ENCODE data around the gene TXNRD2.

Gene TXNRD2

DNA sequence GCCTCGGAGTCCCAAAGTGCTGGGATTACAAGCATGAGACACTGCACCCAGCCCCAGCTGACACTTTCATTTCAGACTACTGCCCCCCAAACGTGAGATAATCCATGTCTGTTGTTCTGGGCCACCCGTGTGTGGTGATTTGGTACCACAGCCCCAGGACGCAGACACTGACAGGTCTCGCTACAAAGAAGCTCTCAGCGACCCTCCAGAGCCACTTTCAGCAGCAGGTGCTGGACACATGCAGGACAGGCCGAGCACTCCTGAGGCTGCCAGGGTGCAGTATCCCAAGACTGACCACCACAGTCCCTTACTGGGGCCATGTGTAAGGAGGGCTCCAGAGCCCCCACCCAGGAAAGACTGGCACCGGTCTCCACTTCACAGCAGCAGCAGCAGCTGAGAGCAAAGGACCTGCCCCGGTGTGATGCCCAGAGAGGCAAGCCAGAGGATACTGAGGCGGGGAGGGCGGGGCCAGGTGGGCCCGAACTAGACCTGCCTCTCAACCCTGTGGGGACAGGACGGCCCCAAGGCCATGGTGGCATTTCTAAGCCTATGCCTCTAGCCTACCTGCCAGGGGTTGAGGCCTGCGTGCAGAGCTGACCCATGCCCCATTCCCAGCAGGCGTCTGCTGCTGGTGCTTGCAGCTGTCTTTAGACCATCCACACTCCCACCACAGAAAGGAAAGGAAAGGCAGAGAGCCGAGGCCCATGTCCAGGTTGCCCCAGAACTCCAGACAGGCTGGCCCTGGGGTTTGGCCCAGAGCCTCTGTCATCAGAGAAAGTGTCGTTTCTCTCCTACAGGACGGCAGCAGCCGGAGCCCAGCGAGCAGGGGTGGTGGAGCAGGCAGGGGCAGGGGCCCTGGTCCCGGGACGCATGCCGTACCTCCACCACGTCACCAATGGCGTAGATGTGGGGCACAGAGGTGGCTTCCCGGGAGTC is 58.9 kb downstream of the TXNRD2 start:
- TF ChIP-seq, protein P1, sequence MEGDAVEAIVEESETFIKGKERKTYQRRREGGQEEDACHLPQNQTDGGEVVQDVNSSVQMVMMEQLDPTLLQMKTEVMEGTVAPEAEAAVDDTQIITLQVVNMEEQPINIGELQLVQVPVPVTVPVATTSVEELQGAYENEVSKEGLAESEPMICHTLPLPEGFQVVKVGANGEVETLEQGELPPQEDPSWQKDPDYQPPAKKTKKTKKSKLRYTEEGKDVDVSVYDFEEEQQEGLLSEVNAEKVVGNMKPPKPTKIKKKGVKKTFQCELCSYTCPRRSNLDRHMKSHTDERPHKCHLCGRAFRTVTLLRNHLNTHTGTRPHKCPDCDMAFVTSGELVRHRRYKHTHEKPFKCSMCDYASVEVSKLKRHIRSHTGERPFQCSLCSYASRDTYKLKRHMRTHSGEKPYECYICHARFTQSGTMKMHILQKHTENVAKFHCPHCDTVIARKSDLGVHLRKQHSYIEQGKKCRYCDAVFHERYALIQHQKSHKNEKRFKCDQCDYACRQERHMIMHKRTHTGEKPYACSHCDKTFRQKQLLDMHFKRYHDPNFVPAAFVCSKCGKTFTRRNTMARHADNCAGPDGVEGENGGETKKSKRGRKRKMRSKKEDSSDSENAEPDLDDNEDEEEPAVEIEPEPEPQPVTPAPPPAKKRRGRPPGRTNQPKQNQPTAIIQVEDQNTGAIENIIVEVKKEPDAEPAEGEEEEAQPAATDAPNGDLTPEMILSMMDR (conservative IDR thresholded peaks at IDR 0.05; ENCODE audit: control insufficient read depth, insufficient read depth, low read depth, low read length) = no peak
- DNase-seq (ENCODE audit: low read depth) = no peak
- H3K4me3 ChIP-seq (ENCODE audit: control insufficient read depth, low read depth, low read length) = no peak overlapping the region

DNA sequence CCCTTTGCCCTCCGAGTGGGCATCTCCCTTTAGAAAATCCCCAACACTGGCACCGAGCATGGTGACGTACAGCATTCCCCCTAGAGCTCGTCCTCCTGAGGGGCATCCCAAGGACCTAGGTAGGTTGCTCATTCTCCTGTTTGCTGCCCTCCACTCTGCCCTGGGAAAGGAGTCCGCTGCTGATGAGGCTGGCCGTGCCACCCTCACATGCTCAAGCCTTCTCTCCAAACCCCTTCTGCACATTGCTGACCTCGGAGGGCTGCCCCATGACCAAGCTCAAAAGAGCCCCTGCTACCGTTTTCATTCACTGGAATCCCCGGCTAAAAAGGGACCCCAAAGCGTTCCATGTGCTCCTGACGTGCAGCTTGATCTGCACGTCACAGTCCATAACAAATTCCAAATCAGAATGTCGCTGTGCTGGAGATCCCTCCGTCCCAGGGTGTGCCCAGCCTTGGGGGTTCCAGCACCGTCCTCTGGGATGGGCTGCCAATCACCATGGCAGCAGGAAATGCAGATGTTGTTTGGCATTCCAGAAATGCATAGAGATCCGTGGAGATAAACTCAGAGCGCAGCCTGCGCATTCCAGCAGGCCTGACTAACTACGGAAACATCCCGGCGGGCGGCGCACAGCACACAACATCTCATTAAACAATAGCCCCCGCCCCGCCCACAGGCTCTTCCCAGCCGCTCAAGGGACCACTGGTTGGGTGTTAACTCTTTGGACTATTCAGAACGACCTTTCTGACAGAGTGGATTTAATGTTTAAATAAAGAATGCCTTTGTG is 60.6 kb downstream of the TXNRD2 start:
- H3K4me3 ChIP-seq (ENCODE audit: control insufficient read depth, low read depth, low read length) = no peak overlapping the region
- DNase-seq (ENCODE audit: low read depth) = peak; percentile 81
- TF ChIP-seq, protein P1 (conservative IDR thresholded peaks at IDR 0.05; ENCODE audit: control insufficient read depth, insufficient read depth, low read depth, low read length) = no peak

DNA sequence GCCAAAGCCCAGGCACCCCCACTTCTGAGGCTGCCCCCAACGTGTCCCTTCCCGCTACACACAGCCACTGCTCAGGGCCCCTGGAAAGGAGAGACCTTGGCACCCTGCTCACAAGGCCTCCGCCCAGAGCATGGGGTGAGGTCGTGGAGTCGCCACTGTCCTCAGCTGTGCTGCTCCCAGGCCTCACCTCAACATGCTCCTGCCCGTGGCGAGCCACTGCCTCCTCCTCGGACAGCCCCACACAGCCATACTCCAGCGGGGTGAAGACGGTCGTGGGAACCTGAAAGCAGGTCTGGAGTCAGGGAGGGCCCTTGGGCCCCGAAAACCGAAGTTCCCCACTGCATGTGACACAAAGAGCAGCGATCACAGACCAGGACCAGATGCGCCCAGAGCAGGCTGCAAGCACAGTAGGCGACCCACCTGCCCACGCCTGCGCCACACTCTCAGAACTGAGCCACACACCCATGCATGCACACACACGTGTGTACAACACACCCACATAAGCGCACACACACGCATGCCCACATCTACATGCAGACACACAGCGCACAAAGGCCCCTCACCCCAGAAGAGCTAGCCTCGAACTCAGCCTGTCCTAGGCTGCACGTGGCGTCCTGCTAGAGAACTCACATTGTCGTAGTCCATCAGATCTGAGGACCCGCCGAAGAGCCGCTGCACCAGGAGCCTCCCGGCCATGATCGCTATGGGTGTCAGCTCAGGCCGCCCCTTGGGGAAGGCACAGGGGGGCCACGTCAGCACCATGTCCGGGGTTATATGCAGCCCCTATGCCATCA is 61.4 kb downstream of the TXNRD2 start:
- TF ChIP-seq, protein P1 (conservative IDR thresholded peaks at IDR 0.05; ENCODE audit: control insufficient read depth, insufficient read depth, low read depth, low read length) = no peak
- H3K4me3 ChIP-seq (ENCODE audit: control insufficient read depth, low read depth, low read length) = no peak overlapping the region
- DNase-seq (ENCODE audit: low read depth) = no peak

DNA sequence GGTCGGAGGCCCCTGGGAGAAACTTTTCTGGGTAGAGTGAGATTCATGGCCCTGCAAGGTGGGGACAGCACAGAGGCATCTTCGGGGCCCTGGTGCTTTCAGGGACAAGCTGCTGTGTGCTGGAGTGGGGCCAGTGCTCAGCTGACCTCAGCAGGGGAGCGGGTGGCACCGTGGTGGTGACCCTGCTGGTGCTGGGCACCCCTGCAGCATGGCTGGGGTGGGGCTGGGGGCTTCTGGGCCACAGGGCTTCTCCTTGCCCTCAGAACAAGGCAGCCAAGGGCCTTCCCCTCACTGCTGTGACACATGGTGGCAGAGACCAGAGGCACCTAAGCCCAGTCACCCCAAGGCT is 62.0 kb downstream of the TXNRD2 start:
- H3K4me3 ChIP-seq (ENCODE audit: control insufficient read depth, low read depth, low read length) = no peak overlapping the region
- DNase-seq (ENCODE audit: low read depth) = no peak

DNA sequence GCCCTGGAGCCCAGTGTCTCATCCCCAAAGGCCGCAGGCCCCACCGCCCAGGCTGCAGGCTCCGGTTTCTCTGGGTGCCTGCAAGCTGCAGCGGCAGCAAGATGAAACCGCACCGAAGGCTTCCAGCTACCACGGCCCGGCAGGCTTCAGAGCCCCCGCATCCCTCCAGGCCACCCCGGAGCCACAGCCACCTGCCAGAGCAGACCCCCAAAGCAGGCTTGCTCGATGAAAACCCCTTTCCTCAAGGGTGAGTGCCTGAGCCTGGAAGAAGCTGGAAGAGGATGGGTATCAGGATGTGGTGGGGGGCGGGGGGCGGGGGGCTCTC is 62.4 kb downstream of the TXNRD2 start:
- DNase-seq (ENCODE audit: low read depth) = no peak
- TF ChIP-seq, protein P1 (conservative IDR thresholded peaks at IDR 0.05; ENCODE audit: control insufficient read depth, insufficient read depth, low read depth, low read length) = no peak
- no peak overlapping the region for H3K4me3 ChIP-seq (ENCODE audit: control insufficient read depth, low read depth, low read length)

More for the DNA sequence above, 62.0 kb downstream of the TXNRD2 start:
- TF ChIP-seq, protein P1 (conservative IDR thresholded peaks at IDR 0.05; ENCODE audit: control insufficient read depth, insufficient read depth, low read depth, low read length) = no peak

DNA sequence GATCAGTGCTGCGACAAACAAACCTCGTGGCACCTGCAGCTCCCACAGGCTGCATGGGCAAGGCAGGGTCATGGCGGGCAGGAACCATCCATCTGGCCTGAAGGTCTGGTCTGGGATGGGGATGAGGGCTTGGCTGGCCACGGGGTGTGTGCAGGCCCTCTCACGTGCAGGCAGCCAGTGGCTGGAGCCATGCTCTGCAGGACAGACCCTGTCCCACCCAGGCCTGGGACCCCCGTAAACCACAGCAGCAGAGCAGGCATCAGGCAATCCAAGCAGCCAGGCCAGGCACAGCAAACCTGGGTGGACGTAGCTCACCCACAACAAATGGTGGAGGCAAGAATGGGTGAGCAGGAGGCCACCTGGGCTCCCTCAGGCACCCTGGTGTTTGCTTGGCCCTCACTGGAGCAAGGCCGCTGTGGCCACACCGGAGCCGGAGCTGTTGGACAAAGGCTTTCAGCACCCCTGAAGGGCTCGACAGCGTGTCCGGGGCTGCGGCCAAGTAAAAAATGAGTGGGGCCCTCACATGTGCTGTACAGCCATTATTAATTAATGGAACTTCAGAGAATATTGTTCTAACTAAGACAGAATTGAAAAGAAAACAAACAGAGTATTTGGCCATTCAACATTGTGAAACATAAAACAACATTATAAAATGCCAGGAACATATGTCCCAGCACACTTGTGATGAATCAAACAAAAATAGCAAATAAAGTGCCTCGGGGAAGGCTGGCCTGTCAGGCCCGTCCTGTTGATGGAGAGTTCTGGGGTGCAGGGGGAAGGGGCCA is 63.0 kb downstream of the TXNRD2 start:
- TF ChIP-seq, protein P1 (conservative IDR thresholded peaks at IDR 0.05; ENCODE audit: control insufficient read depth, insufficient read depth, low read depth, low read length) = no peak
- DNase-seq (ENCODE audit: low read depth) = peak; percentile 58
- H3K4me3 ChIP-seq (ENCODE audit: control insufficient read depth, low read depth, low read length) = no peak overlapping the region
